ENCODE results near the gene VIL1.

Gene VIL1

DNA sequence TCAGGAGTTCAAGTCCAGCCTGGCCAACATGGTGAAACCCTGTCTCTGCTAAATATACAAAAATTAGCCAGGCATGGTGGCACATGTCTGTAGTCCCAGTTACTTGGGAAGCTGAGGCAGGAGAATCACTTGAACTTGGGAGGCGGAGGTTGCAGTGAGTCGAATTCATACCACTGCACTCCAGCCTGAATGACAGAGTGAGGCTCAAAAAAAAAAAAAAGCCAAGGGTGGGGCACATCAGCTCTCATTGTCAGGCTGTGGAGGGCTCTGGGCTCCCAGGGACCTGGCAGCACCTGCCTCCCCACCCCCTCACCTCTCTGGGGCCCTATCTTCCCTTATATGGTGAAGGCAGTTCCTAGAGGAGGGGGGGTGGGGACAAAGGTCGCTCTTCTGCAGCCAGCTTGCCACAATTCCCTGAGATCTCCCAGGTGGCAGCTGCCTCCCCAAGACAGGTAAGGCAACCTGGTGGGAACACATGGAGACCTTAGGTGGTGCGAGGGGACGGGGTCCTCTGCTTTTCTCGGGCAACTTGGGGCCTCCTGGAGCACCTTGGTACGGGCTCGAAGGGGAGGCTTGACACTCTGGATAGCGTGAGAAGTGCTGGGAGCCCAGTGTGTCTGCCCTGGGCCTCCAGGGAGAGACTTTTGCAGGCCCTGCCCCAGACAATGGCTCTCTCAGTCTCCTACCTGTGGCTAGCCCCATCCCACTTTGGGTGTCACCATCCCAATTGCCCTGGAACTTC lies at the start of gene VIL1:
Gene VIL1, plus strand, starts transcription at position 407 of the 742 bp plus-strand sequence. CDS start 4,656 bp downstream, outside the sequence.
- DNase-seq (ENCODE audit: low read depth) = no peak

DNA sequence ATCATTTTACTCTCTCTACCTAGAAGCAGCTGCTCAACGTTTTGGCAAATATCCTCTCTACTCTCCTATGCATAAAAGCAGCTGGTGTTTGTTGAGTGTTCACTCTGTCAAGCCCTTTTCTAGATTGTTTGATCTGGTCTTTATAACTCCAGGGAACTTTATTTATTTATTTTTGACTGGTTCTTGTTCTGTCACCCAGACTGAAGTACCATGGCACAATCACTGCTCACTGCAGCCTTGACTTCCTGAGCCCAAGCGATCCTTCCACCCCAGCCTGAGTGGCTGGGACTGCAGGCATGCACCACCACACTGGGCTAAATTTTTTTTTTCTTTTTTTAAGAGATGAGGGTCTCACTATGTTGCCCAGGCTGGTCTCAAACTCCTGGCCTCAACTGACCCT lies 49.6 kb upstream of the VIL1 start:
- no peak for DNase-seq (ENCODE audit: low read depth)

DNA sequence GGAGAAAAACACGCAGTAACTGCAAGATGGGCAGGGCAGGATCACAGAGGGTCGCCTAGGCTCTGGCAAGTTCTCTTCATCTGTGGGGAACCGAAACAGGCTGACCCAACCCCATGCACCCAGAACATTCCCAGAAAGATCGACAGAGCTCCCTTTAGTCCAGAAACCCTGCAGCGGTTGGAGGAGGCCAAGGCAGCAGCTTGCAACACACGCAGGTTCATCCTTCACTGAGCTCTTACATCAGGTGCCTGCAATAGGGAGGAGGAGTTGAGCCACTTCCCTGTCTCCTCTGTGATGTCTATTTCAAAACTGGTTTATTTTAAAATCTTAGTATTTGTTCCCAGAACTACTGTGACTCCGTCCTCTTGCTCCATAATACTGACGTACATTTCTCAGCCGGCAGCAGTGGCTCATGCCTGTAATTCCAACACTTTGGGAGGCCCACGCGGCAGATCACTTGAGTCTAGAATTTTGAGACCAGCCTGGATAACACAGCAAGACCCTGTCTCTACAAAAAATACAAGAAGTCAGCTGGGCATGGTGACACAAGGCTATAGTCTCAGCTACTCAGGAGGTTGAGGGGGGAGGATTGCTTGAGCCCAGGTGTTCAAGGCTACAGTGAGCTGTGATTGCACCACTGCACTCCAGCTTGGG lies 48.4 kb upstream of the VIL1 start:
- no peak for DNase-seq (ENCODE audit: low read depth)

DNA sequence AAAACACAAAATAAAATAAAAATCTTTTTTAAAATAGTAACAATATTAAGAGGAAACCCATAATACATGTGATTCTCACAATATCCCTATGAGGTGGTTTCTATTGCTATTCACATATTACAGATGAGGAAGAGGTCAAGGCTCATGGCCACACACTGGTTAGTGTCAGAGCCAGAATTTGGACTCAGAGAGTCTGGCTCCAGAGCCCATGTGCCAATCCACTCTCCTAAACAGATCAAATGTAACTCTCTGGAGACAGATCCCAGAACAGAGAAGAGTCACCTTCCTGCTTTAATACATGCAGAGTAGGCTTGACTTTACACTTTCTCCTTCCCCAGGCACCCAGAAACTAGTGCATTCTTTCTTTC lies 47.0 kb upstream of the VIL1 start:
- DNase-seq (ENCODE audit: low read depth) = no peak

DNA sequence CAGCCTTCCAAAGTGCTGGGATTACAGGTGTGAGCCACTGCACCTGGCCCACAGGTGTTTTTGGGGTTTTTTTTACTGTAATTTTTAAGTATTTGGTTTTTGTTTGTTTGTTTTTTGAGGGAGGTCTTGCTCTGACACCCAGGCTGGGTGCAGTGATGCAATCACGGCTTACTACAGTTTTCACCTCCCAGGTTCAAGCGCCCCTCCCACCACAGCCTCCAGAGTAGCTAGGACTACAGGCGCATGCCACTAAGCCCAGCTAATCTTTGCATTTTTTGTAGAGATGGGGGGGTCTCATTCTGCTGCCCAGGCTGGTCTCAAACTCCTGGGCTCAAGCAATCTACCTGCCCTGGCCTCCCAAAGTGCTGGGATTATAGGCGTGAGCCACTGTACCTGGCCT lies 44.1 kb upstream of the VIL1 start:
- no peak for DNase-seq (ENCODE audit: low read depth)

DNA sequence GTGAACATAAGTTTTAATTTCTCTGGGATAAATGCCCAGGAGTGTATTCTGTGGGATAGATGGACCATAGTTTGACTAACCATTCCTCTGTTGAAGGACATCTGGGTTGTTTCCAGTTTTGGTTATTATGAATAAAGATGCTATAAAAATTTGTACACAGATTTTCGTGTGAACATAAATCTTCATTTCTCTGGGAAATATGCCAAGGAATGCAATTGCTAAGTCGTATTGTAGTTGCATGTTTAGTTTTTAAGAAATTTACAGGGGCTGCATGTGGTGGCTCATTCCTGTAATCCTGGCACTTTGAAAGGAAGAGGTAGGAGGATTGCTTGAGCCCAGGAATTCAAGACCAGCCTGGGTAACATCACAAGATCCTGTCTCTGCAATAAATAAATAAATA lies 43.7 kb upstream of the VIL1 start:
- no peak for DNase-seq (ENCODE audit: low read depth)

DNA sequence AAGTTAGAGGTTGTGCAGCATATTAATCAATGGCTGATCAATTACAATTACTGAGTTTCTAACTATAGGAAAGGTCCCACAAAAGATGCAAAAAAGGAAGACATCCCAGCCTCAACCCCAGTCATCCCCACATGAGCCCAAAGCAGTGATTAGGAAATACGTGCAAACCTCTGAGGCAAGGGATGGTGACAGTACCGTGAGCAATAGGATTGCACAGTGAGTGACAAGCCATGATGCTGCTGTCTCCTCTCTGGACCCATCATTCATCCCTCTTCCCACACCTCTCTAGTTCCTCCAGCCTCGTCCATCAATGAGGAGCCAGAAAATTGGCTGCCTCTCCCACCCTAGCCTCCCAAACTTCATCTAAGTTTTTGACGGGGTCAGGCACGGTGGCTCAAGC lies 40.9 kb upstream of the VIL1 start:
- no peak for DNase-seq (ENCODE audit: low read depth)

DNA sequence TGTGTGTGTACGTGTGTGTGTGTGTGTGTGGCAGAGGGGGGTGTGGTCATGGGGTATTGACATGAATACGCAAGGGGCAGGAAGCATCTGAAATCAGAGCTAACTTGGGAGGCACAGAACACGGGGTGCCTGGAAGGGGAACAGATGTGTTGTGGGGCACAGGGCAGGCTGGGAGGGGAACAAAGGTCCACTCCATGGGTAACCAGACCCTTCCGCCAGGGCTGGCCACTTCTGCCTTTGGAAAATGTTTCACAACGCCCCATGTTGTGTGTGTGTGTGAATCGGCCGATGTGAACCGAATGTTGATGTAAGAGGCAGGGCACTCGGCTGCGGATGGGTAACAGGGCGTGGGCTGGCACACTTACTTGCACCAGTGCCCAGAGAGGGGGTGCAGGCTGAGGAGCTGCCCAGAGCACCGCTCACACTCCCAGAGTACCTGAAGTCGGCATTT lies 37.0 kb upstream of the VIL1 start, which contains the start of gene SLC11A1:
Gene SLC11A1, plus strand, starts transcription at position 358 of the 451 bp plus-strand sequence. CDS start 96 bp downstream, outside the sequence.
- no peak for DNase-seq (ENCODE audit: low read depth)

DNA sequence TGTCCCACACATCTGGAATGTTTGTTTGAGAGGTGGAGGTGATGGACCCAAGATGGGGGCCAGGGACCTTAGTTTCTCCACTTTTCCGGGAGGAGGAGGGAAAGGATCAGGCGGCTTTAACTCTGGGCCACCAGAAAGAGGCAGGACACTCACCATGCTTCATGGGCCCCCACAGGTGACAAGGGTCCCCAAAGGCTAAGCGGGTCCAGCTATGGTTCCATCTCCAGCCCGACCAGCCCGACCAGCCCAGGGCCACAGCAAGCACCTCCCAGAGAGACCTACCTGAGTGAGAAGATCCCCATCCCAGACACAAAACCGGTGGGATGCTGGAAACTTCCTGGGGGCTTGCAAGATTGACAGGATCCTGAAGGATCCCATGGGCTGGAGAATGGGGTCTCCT lies 36.1 kb upstream of the VIL1 start:
- no peak for DNase-seq (ENCODE audit: low read depth)

DNA sequence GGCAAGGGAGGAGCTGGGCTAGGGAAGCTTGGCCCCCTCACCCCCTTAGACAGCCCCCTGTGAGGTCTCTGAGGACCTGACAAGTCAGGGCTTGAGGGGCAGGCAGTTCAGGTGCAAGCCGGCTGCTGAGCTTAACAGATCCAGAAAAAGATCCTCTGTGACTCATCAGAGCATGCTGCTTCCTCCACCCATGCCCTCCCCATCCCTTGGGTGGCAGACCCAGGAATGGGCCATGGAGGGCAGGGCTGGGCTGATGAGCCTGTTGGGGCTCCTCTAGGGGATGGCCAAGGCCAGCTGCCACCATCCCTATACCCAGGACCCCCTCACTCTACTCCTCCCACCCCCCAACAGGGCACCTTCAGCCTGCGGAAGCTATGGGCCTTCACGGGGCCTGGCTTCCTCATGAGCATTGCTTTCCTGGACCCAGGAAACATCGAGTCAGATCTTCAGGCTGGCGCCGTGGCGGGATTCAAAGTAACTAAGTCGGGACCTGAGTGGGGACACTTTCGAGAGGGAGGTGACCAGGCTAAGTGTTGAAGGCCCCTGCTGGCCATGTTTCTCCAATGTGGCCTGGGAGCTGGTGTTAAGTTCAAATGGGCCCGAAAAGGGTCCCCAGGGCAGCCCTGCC lies 34.9 kb upstream of the VIL1 start:
- DNase-seq (ENCODE audit: low read depth) = no peak

DNA sequence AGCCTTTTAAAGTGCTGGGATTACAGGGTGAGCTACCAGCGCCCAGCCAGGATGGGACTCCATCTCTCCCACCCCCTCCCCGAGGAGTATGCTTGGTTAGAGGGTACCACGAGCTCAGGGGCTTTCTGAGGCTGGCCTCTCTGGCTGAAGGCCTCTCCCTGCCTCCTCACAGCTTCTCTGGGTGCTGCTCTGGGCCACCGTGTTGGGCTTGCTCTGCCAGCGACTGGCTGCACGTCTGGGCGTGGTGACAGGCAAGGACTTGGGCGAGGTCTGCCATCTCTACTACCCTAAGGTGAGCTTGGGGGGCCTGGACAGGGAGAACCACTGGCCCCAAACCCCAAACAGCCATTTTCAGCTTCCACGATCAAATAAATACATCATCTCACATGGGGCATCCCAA lies 33.9 kb upstream of the VIL1 start:
- DNase-seq (ENCODE audit: low read depth) = no peak

DNA sequence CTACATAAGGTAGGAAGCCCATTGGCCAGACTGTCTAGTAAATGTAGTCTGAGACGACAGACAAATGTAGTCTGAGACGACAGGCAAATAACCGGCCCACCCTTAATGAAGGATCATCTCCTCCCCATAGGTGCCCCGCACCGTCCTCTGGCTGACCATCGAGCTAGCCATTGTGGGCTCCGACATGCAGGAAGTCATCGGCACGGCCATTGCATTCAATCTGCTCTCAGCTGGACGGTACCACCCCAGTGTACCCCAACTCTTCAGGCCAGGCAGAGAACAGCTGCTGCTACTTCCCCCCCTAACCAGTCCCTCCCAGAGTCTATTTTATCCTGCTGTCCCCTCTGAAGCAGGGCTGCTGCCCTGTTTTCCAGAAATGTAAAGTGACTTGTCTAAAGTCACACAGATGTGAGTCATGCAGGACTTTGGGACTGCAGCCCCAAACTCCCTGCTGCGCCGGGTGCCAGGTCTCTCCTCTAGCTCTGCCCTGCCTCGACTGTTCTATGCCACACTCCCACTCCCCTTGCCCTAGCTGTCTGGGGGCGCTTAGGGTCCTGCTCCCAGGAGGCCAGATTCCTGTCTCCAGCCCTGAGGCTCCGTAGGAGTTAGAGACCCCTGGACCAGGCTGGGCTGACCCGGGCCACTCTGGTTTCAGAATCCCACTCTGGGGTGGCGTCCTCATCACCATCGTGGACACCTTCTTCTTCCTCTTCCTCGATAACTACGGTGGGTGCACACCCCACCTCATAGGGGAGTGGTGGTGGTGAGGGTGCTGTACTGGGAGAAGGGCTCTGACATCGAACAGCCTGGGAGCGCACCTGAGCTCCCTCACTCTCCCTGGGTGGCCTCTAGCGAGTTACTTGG lies 32.2 kb upstream of the VIL1 start:
- DNase-seq (ENCODE audit: low read depth) = no peak

DNA sequence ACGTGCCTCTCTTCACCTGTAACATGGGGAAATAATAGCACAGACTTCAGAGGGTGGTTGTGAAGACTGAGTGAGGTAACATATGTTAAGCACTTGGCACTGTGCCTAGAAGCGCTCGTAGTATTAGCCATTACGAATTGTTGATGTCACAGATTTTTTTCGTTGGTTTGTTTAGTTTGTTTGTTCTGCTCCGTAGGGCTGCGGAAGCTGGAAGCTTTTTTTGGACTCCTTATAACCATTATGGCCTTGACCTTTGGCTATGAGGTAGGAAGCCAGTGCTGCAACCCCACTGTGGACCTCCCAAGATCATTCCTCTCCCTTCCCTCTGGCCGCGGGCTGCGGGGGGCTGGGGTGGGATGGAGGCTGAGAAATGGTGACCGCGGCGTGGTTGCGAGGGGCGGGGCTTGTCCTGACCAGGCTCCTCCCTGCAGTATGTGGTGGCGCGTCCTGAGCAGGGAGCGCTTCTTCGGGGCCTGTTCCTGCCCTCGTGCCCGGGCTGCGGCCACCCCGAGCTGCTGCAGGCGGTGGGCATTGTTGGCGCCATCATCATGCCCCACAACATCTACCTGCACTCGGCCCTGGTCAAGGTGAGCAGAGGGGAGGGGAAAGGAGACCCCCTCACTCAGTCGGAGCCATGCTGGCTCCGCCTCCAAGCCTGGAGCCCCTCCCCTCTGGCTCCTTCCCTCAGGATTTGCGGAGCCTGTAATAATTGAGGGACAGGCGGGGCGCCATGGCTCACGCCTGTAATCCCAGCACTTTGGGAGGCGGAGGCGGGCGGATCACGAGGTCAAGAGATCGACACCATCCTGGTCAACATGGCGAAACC lies 31.3 kb upstream of the VIL1 start:
- DNase-seq (ENCODE audit: low read depth) = no peak

DNA sequence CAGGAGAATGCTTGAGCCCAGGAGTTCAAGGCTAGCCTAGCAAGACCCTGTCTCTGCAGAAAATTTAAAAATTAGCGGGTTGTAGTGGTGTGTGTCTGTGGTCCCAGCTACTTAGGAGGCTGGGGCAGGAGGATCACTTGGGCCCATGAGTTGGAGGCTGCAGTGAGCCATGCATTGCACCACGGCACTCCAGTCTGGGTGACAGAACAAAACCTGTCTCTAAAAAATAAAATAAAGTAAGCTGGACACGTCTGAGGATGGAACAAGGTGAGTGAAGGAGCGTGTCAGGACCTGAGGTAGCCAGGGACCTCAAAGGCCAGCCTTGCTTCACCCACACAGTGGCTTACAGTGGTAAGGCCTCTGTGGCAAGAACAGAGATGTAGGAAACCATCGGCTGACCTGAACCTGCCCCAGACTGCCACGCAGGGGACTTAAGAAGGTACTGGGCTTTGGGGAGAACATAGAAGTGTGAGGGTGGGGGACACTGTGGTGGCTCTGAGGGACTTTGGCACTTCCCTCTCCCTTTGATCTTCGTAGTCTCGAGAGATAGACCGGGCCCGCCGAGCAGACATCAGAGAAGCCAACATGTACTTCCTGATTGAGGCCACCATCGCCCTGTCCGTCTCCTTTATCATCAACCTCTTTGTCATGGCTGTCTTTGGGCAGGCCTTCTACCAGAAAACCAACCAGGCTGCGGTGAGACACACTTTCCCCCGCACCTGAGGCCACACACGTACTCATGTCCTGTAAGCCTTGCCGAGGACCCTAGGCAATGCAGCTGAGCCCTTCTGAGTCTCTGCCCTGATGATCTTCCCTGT lies 29.4 kb upstream of the VIL1 start:
- DNase-seq (ENCODE audit: low read depth) = no peak

DNA sequence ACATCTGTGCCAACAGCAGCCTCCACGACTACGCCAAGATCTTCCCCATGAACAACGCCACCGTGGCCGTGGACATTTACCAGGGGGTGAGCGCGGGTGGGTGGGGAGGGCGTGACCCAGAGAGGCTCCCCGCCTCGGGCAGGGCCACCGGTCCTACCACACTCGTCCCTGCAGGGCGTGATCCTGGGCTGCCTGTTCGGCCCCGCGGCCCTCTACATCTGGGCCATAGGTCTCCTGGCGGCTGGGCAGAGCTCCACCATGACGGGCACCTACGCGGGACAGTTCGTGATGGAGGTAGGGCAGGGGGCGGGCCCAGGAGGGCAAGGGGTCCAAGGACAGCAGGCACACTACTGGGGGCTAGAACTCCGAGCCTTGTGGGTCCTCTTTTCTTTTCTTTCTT lies 27.7 kb upstream of the VIL1 start:
- DNase-seq (ENCODE audit: low read depth) = no peak

DNA sequence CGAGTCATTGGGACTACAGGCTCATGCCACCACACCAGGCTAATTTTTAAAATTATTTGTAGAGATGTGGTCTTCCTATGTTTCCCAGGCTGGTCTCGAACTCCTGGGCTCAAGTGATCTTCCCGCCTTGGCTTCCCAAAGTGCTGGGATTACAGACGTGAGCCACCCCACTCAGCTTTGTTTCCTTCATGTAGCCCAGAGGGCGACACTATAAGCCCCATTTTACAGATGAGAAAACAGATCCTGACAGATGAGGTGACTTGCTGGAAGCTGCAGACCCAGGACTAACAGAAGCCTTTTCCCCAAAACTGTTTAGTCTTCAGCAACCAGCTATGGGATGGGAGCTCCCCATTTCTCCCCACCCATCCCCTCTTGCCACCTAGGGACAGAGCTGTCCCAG lies 26.5 kb upstream of the VIL1 start:
- DNase-seq (ENCODE audit: low read depth) = no peak

DNA sequence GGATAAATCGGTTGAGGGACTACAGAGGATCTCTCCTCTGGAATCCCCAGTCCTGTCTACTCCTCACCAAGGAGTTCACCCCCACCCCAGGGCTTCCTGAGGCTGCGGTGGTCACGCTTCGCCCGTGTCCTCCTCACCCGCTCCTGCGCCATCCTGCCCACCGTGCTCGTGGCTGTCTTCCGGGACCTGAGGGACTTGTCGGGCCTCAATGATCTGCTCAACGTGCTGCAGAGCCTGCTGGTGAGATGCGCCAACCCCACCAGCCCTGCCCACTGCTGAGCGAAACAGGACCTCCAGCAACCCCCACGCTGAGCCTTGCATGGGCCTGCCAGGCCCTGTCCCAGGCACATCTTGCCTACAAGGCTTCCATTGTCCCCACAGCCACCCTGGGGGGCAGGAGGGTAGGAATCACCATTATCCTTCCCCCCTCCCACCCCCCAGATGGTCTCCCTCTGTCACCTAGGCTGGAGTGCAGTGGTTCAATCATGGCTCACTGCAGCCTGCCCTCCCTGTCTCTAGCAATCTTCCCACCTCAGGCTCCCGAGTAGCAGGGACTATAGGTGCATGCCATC lies 25.9 kb upstream of the VIL1 start:
- DNase-seq (ENCODE audit: low read depth) = no peak

DNA sequence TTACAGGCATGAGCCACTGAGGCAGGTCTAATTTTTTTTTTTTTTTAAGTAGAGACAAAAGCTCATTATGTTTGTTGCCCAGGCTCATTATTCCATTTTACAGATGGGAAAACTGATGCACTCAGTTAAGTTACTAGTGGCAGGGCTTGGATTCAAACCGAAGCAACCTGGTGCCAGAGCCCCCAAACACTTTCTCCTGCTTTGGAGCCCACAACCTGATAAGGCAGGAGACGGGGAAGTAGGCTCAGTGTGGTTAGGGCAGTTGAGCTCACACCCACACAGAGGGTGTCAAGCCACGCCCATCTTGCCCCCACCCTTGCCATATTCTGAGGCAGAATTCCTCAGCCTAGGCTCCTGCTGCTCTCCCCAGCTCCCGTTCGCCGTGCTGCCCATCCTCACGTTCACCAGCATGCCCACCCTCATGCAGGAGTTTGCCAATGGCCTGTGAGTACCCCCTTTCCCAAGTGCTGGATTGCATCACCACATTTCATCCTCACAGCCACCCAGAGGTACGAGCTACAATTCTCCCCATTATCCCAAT lies 25.1 kb upstream of the VIL1 start:
- DNase-seq (ENCODE audit: low read depth) = no peak

DNA sequence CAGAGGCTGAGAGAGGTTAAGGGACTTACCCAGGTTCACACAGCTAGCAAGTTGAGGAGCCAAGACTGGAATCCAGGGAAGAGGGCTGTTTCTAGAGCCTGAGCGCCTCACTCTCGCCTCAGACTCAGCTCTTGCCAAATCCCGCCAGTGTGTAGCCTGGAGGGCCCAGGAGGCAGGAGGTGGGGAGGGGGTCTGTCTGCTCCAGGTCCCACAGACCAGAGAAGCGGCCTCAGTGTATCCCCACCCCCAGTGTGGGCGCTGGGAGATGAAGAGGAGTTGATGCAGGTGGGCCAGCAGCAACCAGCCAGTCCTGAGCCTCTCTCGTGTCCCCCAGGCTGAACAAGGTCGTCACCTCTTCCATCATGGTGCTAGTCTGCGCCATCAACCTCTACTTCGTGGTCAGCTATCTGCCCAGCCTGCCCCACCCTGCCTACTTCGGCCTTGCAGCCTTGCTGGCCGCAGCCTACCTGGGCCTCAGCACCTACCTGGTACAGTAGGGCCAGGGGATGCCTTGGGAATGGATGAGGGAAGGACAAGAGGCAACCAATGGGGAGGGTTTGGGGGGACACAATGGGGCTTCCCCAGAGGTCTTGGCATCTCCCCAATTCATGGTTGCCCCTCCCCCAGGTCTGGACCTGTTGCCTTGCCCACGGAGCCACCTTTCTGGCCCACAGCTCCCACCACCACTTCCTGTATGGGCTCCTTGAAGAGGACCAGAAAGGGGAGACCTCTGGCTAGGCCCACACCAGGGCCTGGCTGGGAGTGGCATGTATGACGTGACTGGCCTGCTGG lies 24.4 kb upstream of the VIL1 start:
- DNase-seq (ENCODE audit: low read depth) = no peak
